ENCODE data around the gene PLEKHB1. TPM values are rescaled to one million over a fixed set of nuclear protein-coding genes. Genes with fewer than 3 reads are reported as not detected.

Gene PLEKHB1
- total RNA-seq, 1 experiment from 2014 or later: 12.7 TPM

- TF ChIP-seq CTCF (IDR thresholded peaks at IDR 0.05; ENCODE audit: insufficient read depth in 1 of 2, low read depth in 1 of 2, low read length in 1 of 2, severe bottlenecking in 1 of 2, unreplicated experiment in 1 of 2): no peak
- no peaks in the 10 kb centered on the region for H3K9me3 ChIP-seq
- Mint-ChIP-seq H3K4me3 (ENCODE audit: unreplicated experiment) (no peak overlapping the region), H3K4me1 (ENCODE audit: low read depth, unreplicated experiment) (peaks cover 25% of the 10 kb centered on the region), H3K9me3 (ENCODE audit: unreplicated experiment) (no peaks in the 10 kb centered on the region), H3K27me3 (ENCODE audit: insufficient read depth, unreplicated experiment) (no peaks in the 10 kb centered on the region), H3K27ac (ENCODE audit: unreplicated experiment) (no peak overlapping the region), H3K36me3 (ENCODE audit: insufficient read depth, unreplicated experiment) (peaks cover 8% of the 10 kb centered on the region)
- no peaks in the 10 kb centered on the region for H3K27me3 ChIP-seq (replicated peaks; ENCODE audit: control insufficient read depth, insufficient read depth, low read length)
- H3K4me3 ChIP-seq (ENCODE audit: low read depth, low read length): no peak overlapping the region
- DNase-seq: no peak
- H3K36me3 ChIP-seq (ENCODE audit: control insufficient read depth, insufficient read depth, low read length): no peaks in the 10 kb centered on the region
- ChIA-PET CTCF (interaction anchor here (3.9 kb wide), 1 partner anchor 23 kb away, joined by 19 read pairs; no protein-coding TSS in a partner anchor), POLR2A (no interaction called here)
- peaks cover 10% of the 10 kb centered on the region; the same call in 1 of the 2 replicates for H3K4me1 ChIP-seq
- no TSS peak for BruUV-seq (replicated peaks)
- intact Hi-C loops (cut with micrococcal nuclease; ENCODE audit: unreplicated experiment): no loop called here
Observed at GRCh38 chr11:73648571-73649046, 2.2 kb downstream of the PLEKHB1 start.

GRCh38 chr11:73649206-73649605, 2.8 kb downstream of the PLEKHB1 start:
- no peak for DNase-seq
- Mint-ChIP-seq H3K27ac (ENCODE audit: unreplicated experiment) (no peak overlapping the region), H3K36me3 (ENCODE audit: insufficient read depth, unreplicated experiment) (peaks cover 8% of the 10 kb centered on the region), H3K4me3 (ENCODE audit: unreplicated experiment) (no peak overlapping the region), H3K9me3 (ENCODE audit: unreplicated experiment) (no peaks in the 10 kb centered on the region), H3K27me3 (ENCODE audit: insufficient read depth, unreplicated experiment) (no peaks in the 10 kb centered on the region), H3K4me1 (ENCODE audit: low read depth, unreplicated experiment) (peaks cover 25% of the 10 kb centered on the region)
- ChIA-PET POLR2A (no interaction called here), CTCF (no interaction called here)
- Histone ChIP-seq H3K4me1 (peaks cover 10% of the 10 kb centered on the region; the same call in 1 of the 2 replicates), H3K36me3 (ENCODE audit: control insufficient read depth, insufficient read depth, low read length) (no peaks in the 10 kb centered on the region), H3K4me3 (ENCODE audit: low read depth, low read length) (no peak overlapping the region), H3K27me3 (replicated peaks; ENCODE audit: control insufficient read depth, insufficient read depth, low read length) (no peaks in the 10 kb centered on the region), H3K9me3 (no peaks in the 10 kb centered on the region)
- intact Hi-C loops (cut with micrococcal nuclease; ENCODE audit: unreplicated experiment): no loop called here
- BruUV-seq (replicated peaks): no TSS peak
- TF ChIP-seq CTCF (IDR thresholded peaks at IDR 0.05; ENCODE audit: insufficient read depth in 1 of 2, low read depth in 1 of 2, low read length in 1 of 2, severe bottlenecking in 1 of 2, unreplicated experiment in 1 of 2): no peak

- Histone ChIP-seq H3K4me3 (ENCODE audit: low read depth, low read length) (no peak overlapping the region), H3K9me3 (no peaks in the 10 kb centered on the region), H3K27me3 (replicated peaks; ENCODE audit: control insufficient read depth, insufficient read depth, low read length) (no peaks in the 10 kb centered on the region), H3K36me3 (ENCODE audit: control insufficient read depth, insufficient read depth, low read length) (no peaks in the 10 kb centered on the region), H3K4me1 (peaks cover 21% of the 10 kb centered on the region; the same call in 1 of the 2 replicates)
- no peak for TF ChIP-seq CTCF (IDR thresholded peaks at IDR 0.05; ENCODE audit: insufficient read depth in 1 of 2, low read depth in 1 of 2, low read length in 1 of 2, severe bottlenecking in 1 of 2, unreplicated experiment in 1 of 2)
- no peak overlapping the region for H3K4me3 Mint-ChIP-seq (ENCODE audit: unreplicated experiment)
- CTCF ChIA-PET: no interaction called here
- POLR2A ChIA-PET: no interaction called here
- intact Hi-C loops (cut with micrococcal nuclease; ENCODE audit: unreplicated experiment): no loop called here
- DNase-seq: no peak
- peaks cover 8% of the 10 kb centered on the region for H3K36me3 Mint-ChIP-seq (ENCODE audit: insufficient read depth, unreplicated experiment)
- H3K27ac Mint-ChIP-seq (ENCODE audit: unreplicated experiment): no peak overlapping the region
- peaks cover 29% of the 10 kb centered on the region for H3K4me1 Mint-ChIP-seq (ENCODE audit: low read depth, unreplicated experiment)
- no peaks in the 10 kb centered on the region for H3K9me3 Mint-ChIP-seq (ENCODE audit: unreplicated experiment)
- BruUV-seq (replicated peaks): no TSS peak
- H3K27me3 Mint-ChIP-seq (ENCODE audit: insufficient read depth, unreplicated experiment): no peaks in the 10 kb centered on the region
Observed at GRCh38 chr11:73650400-73650799, 4.0 kb downstream of the PLEKHB1 start.
